NB4 (cell line): Measurements from ENCODE around the gene PGA4.

ENCODE experiments used
- DNase-seq: peaks from one replicate; pipeline ENCODE4 v3.0.0; 2010; ENCODE audit warnings: low read depth
- H3K4me3 ChIP-seq: one replicate; pipeline ENCODE4 v1.5.1; 2011; ENCODE audit warnings: mild to moderate bottlenecking, low read depth, low read length, moderate library complexity
- MAX ChIP-seq: IDR thresholded peaks from 2 replicates; pipeline ENCODE4 v1.6.1; 2011; ENCODE audit warnings: low read depth, low read length
- MYC ChIP-seq: IDR thresholded peaks from 2 replicates; pipeline ENCODE4 v1.6.1; 2011; ENCODE audit warnings: low read depth, low read length
- POLR2A ChIP-seq: IDR thresholded peaks from 2 replicates; pipeline ENCODE4 v1.6.1; 2011; ENCODE audit warnings: mild to moderate bottlenecking; ENCODE audit not compliant: insufficient read length; ENCODE audit errors: extremely low read depth
- TF ChIP-seq, protein P1 (sequence below): IDR thresholded peaks from one replicate; pipeline ENCODE4 v1.5.1; 2012; ENCODE audit warnings: low read depth, low read length

The PGA4 gene

DNA sequence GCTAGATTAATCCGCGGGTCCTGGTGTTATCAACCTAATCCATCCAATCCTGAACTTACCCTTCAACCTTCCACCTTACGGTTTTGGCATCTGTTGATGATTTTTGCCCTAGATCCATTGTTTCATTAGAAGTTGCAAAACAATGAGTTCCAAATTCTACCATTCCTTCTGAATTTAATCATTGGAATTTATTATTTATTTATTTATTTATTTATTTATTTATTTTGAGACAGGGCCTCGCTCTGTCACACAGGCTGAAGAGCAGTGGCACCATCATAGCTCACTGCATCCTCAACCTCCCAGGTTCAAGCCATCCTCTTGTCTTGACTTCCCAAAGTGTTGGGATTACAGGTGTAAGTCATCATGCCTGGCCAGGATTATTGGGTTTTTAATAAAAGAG is 40.7 kb upstream of the PGA4 start:
- no peak for TF ChIP-seq MAX
- DNase-seq, result no peak
- no peak overlapping the region for H3K4me3 ChIP-seq

DNA sequence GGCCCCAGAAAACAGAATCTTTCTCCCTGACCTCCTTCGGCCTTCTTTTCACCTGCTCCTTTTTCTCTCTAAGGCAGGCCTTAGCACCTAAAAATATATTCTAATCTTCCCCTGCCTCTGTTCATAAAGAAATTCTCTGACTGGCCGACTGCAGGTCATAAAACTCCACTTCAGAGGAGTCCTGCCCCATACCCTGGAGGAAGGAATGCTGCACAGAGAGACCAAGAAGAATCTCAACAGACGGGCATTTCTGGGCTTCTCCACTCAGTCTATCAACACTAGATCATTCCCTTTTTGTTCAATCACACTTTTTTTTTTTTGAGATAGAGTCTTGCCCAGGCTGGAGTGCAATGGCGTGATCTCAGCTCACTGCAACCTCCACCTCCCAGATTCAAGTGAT is 38.5 kb upstream of the PGA4 start:
- no peak for TF ChIP-seq POLR2A
- TF ChIP-seq MYC, result no peak
- TF ChIP-seq, protein P1, sequence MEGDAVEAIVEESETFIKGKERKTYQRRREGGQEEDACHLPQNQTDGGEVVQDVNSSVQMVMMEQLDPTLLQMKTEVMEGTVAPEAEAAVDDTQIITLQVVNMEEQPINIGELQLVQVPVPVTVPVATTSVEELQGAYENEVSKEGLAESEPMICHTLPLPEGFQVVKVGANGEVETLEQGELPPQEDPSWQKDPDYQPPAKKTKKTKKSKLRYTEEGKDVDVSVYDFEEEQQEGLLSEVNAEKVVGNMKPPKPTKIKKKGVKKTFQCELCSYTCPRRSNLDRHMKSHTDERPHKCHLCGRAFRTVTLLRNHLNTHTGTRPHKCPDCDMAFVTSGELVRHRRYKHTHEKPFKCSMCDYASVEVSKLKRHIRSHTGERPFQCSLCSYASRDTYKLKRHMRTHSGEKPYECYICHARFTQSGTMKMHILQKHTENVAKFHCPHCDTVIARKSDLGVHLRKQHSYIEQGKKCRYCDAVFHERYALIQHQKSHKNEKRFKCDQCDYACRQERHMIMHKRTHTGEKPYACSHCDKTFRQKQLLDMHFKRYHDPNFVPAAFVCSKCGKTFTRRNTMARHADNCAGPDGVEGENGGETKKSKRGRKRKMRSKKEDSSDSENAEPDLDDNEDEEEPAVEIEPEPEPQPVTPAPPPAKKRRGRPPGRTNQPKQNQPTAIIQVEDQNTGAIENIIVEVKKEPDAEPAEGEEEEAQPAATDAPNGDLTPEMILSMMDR, result no peak
- TF ChIP-seq MAX, result no peak
- DNase-seq, result no peak
- H3K4me3 ChIP-seq, result no peak overlapping the region

DNA sequence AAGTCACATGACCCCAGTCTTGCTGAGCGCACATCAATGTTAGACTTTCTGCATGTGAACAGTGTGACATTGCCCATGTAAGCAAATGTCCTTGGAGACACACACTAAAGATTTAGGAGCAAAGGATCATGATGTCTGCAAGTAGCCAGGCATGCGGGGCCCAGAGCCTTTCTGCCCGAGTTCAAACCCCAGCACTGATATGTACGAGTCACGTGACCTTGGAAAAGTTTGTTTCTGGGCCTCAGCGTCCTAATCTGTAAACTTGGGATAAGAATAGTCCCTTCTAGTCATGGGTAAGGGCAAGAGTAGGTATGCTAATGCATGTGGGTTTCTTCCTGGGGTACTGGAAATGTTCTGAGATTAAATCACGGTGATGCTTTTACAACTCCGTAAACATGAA is 35.6 kb upstream of the PGA4 start:
- H3K4me3 ChIP-seq, result no peak overlapping the region
- no peak for TF ChIP-seq POLR2A
- TF ChIP-seq MYC, result no peak
- TF ChIP-seq, protein P1, result no peak
- no peak for TF ChIP-seq MAX
- no peak for DNase-seq

GRCh38 chr11:61187505-61188130 is 34.5 kb upstream of the PGA4 start:
- TF ChIP-seq, protein P1, result peak; percentile 97
- TF ChIP-seq MAX (0 out of 2 replicates have a peak, but pooled peaks have one; percentile 53), MYC (0 out of 2 replicates have a peak, but pooled peaks have one; percentile 35), POLR2A (no peak)
- no peak overlapping the region for H3K4me3 ChIP-seq
- peak; percentile 84 for DNase-seq

DNA sequence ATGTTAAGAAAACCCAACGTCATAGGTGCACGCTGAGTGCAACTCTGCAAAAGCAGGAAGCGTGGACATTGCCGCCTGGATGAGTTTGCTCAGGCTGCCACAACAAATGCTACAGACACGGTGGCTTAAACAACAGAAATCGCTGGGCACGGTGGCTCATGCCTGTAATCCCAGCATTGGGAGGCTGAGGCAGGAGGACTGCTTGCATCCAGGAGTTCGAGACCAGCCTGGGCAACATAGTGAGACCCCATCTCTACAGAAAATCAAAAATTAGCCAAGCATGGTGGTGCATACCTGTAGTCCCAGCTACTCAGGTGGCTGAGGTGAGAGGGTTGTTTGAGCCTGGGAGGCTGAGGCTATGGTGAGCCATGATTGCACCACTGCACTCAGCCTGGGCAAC is 32.2 kb upstream of the PGA4 start:
- TF ChIP-seq, protein P1, result no peak
- TF ChIP-seq MAX (no peak), MYC (no peak), POLR2A (no peak)
- DNase-seq, result no peak
- H3K4me3 ChIP-seq, result no peak overlapping the region

DNA sequence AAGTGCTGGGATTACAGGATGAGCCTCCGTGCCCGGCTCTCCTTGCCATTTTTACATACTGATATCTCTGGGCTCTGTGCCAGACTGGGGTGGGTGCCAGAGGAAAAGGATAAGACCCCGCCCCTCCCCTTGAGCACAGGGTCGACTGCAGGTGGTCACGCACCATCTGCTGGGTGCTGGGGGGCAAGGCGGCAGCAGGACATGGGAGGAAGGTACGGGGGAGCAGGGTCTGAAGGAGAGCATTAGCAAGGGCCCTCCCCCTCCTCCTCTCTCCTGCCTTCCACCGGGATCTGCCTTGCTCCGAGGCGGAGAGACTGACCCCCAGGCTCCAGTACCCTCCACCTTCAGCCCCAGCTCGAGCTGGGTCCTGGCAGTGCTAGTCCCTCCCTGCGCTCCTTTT is 28.6 kb upstream of the PGA4 start:
- DNase-seq, result no peak
- no peak overlapping the region for H3K4me3 ChIP-seq
- no peak for TF ChIP-seq MAX
- TF ChIP-seq, protein P1, result no peak
- no peak for TF ChIP-seq MYC
- no peak for TF ChIP-seq POLR2A
